GM12878 (cell line): ENCODE results near the gene HIPK4. TPM values are rescaled to one million over a fixed set of nuclear protein-coding genes. Genes with fewer than 3 reads are reported as not detected.
A peak's percentile ranks its signal among the peaks of the same experiment; 100 is the strongest.

Experiments
- ATAC-seq: fragments of 200-7000 bp; cut with Tn5 transposase; 3 replicates; pipeline ENCODE4 v1.9.1; 2020; ENCODE audit warnings: mild to moderate bottlenecking, moderate library complexity
- BruUV-seq: library from RNA; stranded (reverse); fragments of 400-500 nt; replicated peaks from 2 replicates; lab custom pipeline; 2021; lab: Mats Ljungman, UMichigan
- CTCF ChIA-PET: fragments of 300-600 bp; sonication (Branson Sonifier 250); formaldehyde crosslinking; extraction: SDS; loops from one replicate; lab custom pipeline; 2021; ENCODE audit warnings: inconsistent platforms; lab: Yijun Ruan, JAX
- POLR2A ChIA-PET: fragments of 350-600 bp; formaldehyde crosslinking; extraction: SDS; loops from one replicate; lab custom pipeline; 2021; ENCODE audit warnings: inconsistent platforms; lab: Charles Lee
- RAD21 ChIA-PET: fragments of 300-600 bp; sonication (Branson Sonifier 250); formaldehyde crosslinking; loops from one replicate; lab custom pipeline; 2023; ENCODE audit warnings: antibody characterized with exemption; ENCODE audit not compliant: unreplicated experiment; lab: Charles Lee
- SMC1A ChIA-PET: fragments of 300-600 bp; sonication (Branson Sonifier 250); formaldehyde crosslinking; loops from one replicate; lab custom pipeline; 2023; ENCODE audit not compliant: unreplicated experiment, uncharacterized antibody; lab: Charles Lee
- DNase-seq: peaks from one replicate; pipeline ENCODE4 v3.0.0-alpha.2; 2011; ENCODE audit warnings: low read depth, low spot score
- FAIRE-seq: peaks from 3 replicates; lab custom pipeline; 2011; peaks lifted over from hg19 to GRCh38; lab: Jason Lieb, UNC
- H2AFZ ChIP-seq: 2 replicates; pipeline ENCODE4 v1.6.0; 2011; ENCODE audit warnings: low read depth, low read length, control low read depth; ENCODE audit not compliant: control insufficient read depth
- H3K27ac ChIP-seq: 2 replicates; pipeline ENCODE4 v1.5.1; 2011; ENCODE audit warnings: control low read depth; ENCODE audit not compliant: control insufficient read depth, insufficient read depth
- H3K27me3 ChIP-seq, 2 experiments: replicated peaks in 1 of 2; 2 replicates each; pipeline versions ENCODE4 v1.6.0 to v1.6.1; 2011; ENCODE audit warnings: low read length in 1 of 2; ENCODE audit not compliant: control insufficient read depth in 2 of 2, insufficient read depth in 2 of 2
- H3K36me3 ChIP-seq, 2 experiments: 2 replicates each; pipeline ENCODE4 v1.5.1; 2011; ENCODE audit warnings: low read length in 1 of 2; ENCODE audit not compliant: control insufficient read depth in 2 of 2, insufficient read depth in 2 of 2
- H3K4me1 ChIP-seq: 2 replicates; pipeline ENCODE4 v1.6.1; 2011; ENCODE audit warnings: mild to moderate bottlenecking, low read length, moderate library complexity, mixed read lengths; ENCODE audit not compliant: control insufficient read depth, insufficient read depth
- H3K4me2 ChIP-seq: 2 replicates; pipeline ENCODE4 v1.6.0; 2011; ENCODE audit warnings: control low read depth; ENCODE audit not compliant: control insufficient read depth, insufficient read depth
- H3K4me3 ChIP-seq: fragments of 200-600 bp; sonication (generic); 2 replicates; pipeline ENCODE4 v1.5.1; 2016
- H3K79me2 ChIP-seq: 2 replicates; pipeline ENCODE4 v1.6.0; 2011; ENCODE audit warnings: low read length; ENCODE audit not compliant: control insufficient read depth, insufficient read depth
- H3K9ac ChIP-seq: 2 replicates; pipeline ENCODE4 v1.8.0; 2011; ENCODE audit warnings: low read length, control low read depth, mixed read lengths; ENCODE audit not compliant: control insufficient read depth, insufficient read depth
- H3K9me3 ChIP-seq: replicated peaks from 3 replicates; pipeline ENCODE4 v1.5.1; 2011; ENCODE audit warnings: mild to moderate bottlenecking, low read length; ENCODE audit not compliant: control insufficient read depth, insufficient read depth
- H4K20me1 ChIP-seq: 2 replicates; pipeline ENCODE4 v1.6.0; 2011; ENCODE audit not compliant: control insufficient read depth, insufficient read depth
- FOS ChIP-seq: IDR thresholded peaks from 3 replicates; pipeline ENCODE4 v1.6.1; 2011; ENCODE audit warnings: borderline replicate concordance; ENCODE audit not compliant: insufficient read length; ENCODE audit errors: extremely low read depth
- MLLT1 ChIP-seq: fragments of 450-650 bp; IDR thresholded peaks from 2 replicates; pipeline ENCODE4 v1.6.1; 2016; ENCODE audit warnings: mild to moderate bottlenecking
- RELA ChIP-seq: fragments of 450-650 bp; IDR thresholded peaks from 2 replicates; pipeline ENCODE4 v1.8.0; 2014; ENCODE audit warnings: borderline replicate concordance; ENCODE audit not compliant: partially characterized antibody
- RELB ChIP-seq: fragments of 450-650 bp; IDR thresholded peaks from 2 replicates; pipeline ENCODE4 v1.6.1; 2017; ENCODE audit warnings: low read depth, mild to moderate bottlenecking, moderate library complexity
- RUNX3 ChIP-seq: IDR thresholded peaks from 2 replicates; pipeline ENCODE4 v1.6.1; 2012; ENCODE audit warnings: low read length, inconsistent platforms
- SIX5 ChIP-seq: IDR thresholded peaks from 2 replicates; pipeline ENCODE4 v1.6.1; 2011; ENCODE audit warnings: mild to moderate bottlenecking, low read depth, low read length, moderate library complexity; ENCODE audit not compliant: severe bottlenecking
- SMAD1 ChIP-seq: fragments of 450-650 bp; IDR thresholded peaks from 2 replicates; pipeline ENCODE4 v1.6.1; 2018; ENCODE audit warnings: mild to moderate bottlenecking, low read depth; ENCODE audit not compliant: partially characterized antibody
- SUZ12 ChIP-seq: fragments of 200-600 bp; sonication (generic); IDR thresholded peaks from one replicate; pipeline ENCODE4 v1.6.1; 2018; ENCODE audit warnings: antibody characterized with exemption, mild to moderate bottlenecking; ENCODE audit not compliant: unreplicated experiment
- ZBTB4 ChIP-seq: fragments of 450-650 bp; formaldehyde crosslinking; IDR thresholded peaks from 2 replicates; pipeline ENCODE4 v1.4.0; 2022; ENCODE audit warnings: mild to moderate bottlenecking, moderate library complexity
- ZNF592 ChIP-seq: fragments of 450-650 bp; IDR thresholded peaks from 2 replicates; pipeline ENCODE4 v1.6.1; 2017; ENCODE audit warnings: mild to moderate bottlenecking, moderate library complexity
- WGBS: methylation state at CpG from one replicate; pipeline ENCODE4 v1.1.6; 2016; ENCODE audit warnings: low lambda C conversion rate; ENCODE audit not compliant: insufficient replicate concordance, insufficient coverage; ENCODE audit errors: missing lambda C conversion rate; 5-methylcytosine and 5-hydroxymethylcytosine counted together
- in situ Hi-C: fragments of 300-500 bp; cut with MboI; formaldehyde crosslinking; loops from 9 replicates; pipeline ENCODE4 v1.14.3; 2018; ENCODE audit warnings: mixed read lengths
- intact Hi-C: fragments of 100-400 bp; cut with micrococcal nuclease; formaldehyde crosslinking; loops from one replicate; pipeline ENCODE4 v1.14.2; 2022; ENCODE audit not compliant: unreplicated experiment
- polyA plus RNA-seq, 11 experiments: library from polyadenylated mRNA; depleted of rRNA in 4 of 11; unstranded in 6 of 11; stranded (reverse) in 5 of 11; fragments of >200 nt; fragmentation: Nextera tagmentation in 4 of 11; fragmentation: Illumina TruSeq in 1 of 11; extraction: Ambion mirVana in 4 of 11; extraction: Trizol in 1 of 11; gene quantifications; 1 replicate in 1 of 11; 2 replicates in 10 of 11; pipeline versions ENCODE4 v1.2.1 to v1.2.3, GENCODE V29; 2011 to 2016; ENCODE audit warnings: inconsistent platforms in 2 of 11, missing spikeins in 2 of 11, low read depth in 1 of 11
- total RNA-seq, 4 experiments: library from RNA; depleted of rRNA in 3 of 4; stranded (reverse); fragments of >200 nt in 3 of 4; fragmentation: Illumina TruSeq in 1 of 4; extraction: Trizol in 1 of 4; gene quantifications; 2 replicates each; pipeline versions ENCODE4 v1.2.1 to v1.2.3, GENCODE V29; 2013 to 2021

Gene HIPK4
- total and polyA plus RNA-seq, 10 of the 15 experiments (the other 5 are each of a cell fraction or from before 2014, with no cell fraction given): 0.07 to 0.13 (median 0.08) TPM; not detected in 7

- 2% methylated on average over 26 of the region's 28 CpGs for WGBS
- Histone ChIP-seq H3K4me2 (peak overlapping the region; percentile 75), H3K27ac (peak overlapping the region; percentile 84), H3K4me3 (peak overlapping the region; percentile 97), H4K20me1 (no peaks in the 10 kb centered on the region), H3K79me2 (peaks cover 27% of the 10 kb centered on the region), H3K9ac (peak overlapping the region; percentile 74), H3K4me1 (no peaks in the 10 kb centered on the region), H3K36me3 (peaks cover 0 to 6% of the 10 kb centered on the region in 2 experiments; a peak in 2 of 4 replicates), H3K9me3 (no peaks in the 10 kb centered on the region), H3K27me3 (no peaks in the 10 kb centered on the region), H2AFZ (peak overlapping the region; percentile 49)
- ChIA-PET CTCF (interaction anchor here (1.1 to 7.1 kb wide), 8 partner anchors 10 to 181 kb away, joined by 3 to 67 read pairs (median 6); partner anchors contain the start of gene BLVRB), RAD21 (interaction anchor here (0.7 to 1.8 kb wide), 5 partner anchors 11 to 120 kb away, joined by 3 to 9 read pairs (median 4); partner anchors contain the start of genes PLD3 and SERTAD3), POLR2A (interaction anchor here (0.7 to 5.5 kb wide), 8 partner anchors 9 to 68 kb away, joined by 3 to 55 read pairs (median 4); partner anchors contain the start of gene SERTAD3), SMC1A (interaction anchor here (1.0 to 1.6 kb wide), 4 partner anchors 9 to 19 kb away, joined by 3 to 6 read pairs (median 6); partner anchors contain the start of gene SERTAD3)
- ATAC-seq (no peak), FAIRE-seq (peak; percentile 84), DNase-seq (no peak)
- BruUV-seq: no TSS peak
- intact Hi-C loops: loop anchor here (1.0 kb wide), 1 partner anchor 19 kb away; the partner anchor contains the start of gene SERTAD3
- in situ Hi-C loops: no loop called here
- TF ChIP-seq ZNF592 (no peak), SIX5 (no peak), SMAD1 (peak; percentile 40), ZBTB4 (no peak), RELB (peak; percentile 40; the same call in 1 of the 2 replicates), SUZ12 (no peak), FOS (no peak), MLLT1 (peak; percentile 49), RUNX3 (peak; percentile 64), RELA (no peak)
Observed at GRCh38 chr19:40424637-40425449, 34.9 kb upstream of the HIPK4 start.
